VCaP (cell line): ENCODE data around the gene ZSWIM2.

ENCODE experiments used
- H3K27ac ChIP-seq: fragments of 450-650 bp; 2 replicates; pipeline ENCODE4 v1.5.1; 2017
- TF ChIP-seq, protein P1 (sequence below): fragments of 450-650 bp; conservative IDR thresholded peaks from 2 replicates; pipeline ENCODE4 v1.5.1; 2017; ENCODE audit warnings: mild to moderate bottlenecking, moderate library complexity

ZSWIM2 gene

DNA sequence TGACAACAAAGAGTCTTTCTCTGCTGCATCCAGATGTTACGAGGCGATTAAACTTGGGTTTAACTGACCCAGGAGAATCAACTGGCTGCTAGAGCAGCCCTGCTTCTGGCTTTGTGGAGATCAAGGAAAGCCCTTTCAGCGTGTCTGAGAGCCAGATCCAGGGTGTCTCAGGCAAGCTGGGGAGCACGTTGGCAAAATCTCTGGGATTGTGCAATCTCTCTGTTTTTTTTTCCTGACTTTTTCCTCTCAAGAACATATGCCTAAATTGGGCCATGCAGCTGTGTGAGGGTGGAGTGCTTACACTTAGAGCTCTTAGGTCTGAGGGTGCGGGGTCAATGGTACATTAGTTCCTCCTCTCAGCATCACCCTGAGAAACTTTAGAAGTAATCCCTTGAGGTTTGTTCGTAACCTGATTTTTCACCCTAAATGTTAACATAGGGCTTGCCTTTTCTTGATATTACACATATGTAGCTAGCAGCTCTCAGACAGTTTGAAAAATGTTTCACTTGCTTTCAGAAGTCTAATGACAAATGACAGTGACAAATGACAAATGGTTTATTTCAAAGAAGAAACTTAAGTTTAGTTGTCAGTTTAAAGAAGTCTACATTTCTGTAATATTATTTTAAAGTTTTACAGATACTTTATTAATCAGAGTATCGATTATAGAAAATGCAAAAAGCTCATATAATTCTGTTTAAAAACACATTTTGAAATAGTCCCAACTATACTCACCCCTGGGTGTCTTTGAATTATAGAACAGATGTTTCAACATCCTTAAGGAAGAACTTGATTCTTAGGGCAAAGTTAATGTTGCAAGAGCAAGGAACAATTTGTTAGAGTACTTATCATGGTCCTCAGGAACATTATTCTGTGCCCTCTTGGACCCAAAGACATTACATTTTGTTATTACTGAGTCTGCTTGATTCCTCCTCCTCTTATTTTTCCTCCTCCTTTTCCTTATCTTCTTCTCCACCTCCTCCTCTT, 38.4 kb upstream of the ZSWIM2 start:
- TF ChIP-seq, protein P1, sequence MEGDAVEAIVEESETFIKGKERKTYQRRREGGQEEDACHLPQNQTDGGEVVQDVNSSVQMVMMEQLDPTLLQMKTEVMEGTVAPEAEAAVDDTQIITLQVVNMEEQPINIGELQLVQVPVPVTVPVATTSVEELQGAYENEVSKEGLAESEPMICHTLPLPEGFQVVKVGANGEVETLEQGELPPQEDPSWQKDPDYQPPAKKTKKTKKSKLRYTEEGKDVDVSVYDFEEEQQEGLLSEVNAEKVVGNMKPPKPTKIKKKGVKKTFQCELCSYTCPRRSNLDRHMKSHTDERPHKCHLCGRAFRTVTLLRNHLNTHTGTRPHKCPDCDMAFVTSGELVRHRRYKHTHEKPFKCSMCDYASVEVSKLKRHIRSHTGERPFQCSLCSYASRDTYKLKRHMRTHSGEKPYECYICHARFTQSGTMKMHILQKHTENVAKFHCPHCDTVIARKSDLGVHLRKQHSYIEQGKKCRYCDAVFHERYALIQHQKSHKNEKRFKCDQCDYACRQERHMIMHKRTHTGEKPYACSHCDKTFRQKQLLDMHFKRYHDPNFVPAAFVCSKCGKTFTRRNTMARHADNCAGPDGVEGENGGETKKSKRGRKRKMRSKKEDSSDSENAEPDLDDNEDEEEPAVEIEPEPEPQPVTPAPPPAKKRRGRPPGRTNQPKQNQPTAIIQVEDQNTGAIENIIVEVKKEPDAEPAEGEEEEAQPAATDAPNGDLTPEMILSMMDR, result no peak

DNA sequence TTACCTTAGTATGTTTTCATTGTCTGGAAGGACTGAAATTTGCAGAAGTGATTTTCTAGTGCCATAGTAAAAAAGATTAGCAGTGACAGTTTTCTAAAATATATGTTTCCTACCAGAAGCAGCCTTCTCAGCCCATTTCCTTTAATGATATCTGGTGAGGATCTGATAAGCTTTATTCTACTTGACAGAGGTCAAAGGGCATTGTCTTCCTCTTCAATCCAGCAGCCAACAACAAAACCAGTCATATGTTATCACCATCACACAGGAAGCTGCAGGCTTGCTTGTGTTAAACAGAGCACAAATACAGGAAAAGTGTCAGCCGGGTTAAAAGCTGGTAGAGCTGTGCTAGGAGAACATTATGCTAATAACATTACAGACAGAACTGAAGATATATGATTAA, 35.6 kb upstream of the ZSWIM2 start:
- no peak overlapping the region for H3K27ac ChIP-seq
- TF ChIP-seq, protein P1, result no peak

More for the DNA sequence above, 38.4 kb upstream of the ZSWIM2 start:
- H3K27ac ChIP-seq, result no peak overlapping the region

DNA sequence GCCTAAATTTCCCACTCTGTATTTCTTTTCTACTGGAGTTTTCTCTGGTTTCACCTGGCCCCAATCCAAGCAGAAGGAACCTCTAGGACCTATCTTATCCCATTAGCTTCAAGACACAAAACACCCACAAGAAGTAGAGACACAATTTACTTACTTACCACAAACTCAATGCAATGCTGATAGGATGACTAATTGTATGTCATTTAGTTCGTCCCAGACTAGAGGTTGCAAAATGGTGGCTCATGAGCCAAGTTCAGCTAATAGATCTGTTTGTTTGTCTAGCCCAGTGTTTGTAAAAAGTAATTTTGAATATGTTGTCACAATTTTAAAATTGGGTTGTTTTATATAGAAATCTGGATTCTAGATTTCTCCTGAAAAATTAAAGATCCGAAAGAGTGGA, 34.7 kb upstream of the ZSWIM2 start:
- H3K27ac ChIP-seq, result no peak overlapping the region
- TF ChIP-seq, protein P1, result no peak

DNA sequence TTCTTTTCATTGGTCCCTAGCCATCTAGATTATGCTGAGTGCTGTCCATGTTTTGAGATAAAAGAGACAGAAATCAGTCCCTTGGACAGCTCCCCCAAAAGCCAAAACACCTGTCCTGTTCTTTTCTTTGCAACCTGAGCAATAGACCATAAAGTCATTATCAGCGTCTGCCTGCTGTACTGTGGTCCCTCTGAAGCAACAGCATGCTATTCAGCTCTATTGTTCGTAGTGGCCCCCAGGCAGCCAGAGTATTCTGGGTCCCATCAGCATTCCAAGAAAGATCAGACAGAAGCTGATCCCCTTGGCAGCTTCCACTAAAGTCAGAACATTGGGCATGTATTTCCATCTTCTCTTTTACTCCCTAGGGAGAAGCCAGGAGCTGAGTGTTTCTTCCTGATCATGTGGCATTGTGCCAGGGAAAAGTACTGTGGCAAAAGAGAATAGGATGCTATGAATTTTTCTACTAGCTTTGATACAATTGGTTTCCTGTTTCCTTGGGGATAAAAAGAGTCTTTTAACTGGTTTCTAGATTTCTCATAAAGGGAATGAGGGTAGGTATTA, 33.6 kb upstream of the ZSWIM2 start:
- no peak overlapping the region for H3K27ac ChIP-seq
- TF ChIP-seq, protein P1, result no peak

DNA sequence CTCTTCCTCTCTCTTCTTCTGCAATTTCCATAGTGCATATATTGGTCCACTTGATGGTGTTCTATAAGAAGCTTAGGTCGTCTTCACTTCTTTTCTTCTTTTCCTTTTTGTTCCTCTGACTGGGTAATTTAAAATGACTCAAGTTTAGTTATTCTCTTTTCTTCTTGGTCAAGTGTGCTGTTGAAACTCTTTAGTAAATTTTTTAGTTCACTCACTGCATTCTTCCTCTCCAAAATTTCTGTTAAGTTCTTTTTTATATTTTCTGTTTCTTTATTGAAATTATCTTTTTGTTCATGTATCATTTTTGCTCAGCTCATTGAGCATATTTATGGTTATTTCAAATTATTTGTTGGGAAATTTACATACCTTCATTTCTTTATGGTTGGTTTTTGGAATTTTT, 32.7 kb upstream of the ZSWIM2 start:
- no peak overlapping the region for H3K27ac ChIP-seq
- TF ChIP-seq, protein P1, result no peak

DNA sequence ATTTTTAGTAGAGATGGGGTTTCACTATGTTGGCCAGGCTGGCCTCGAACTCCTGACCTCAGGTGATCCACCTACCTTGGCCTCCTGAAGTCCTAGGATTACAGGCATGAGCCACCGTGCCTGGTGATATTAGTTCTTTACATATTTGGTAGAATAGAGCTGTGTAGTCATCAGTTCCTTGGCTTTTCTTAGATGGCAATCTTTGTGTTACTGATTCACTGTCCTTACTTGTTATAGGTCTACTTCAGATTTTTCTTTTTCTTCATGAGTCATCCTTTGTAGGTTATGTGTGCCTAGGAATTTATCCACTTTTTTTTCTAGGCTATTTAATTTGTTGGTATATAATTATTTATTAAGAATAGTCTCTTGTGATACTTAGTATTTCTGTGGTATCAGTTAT, 30.3 kb upstream of the ZSWIM2 start:
- H3K27ac ChIP-seq, result no peak overlapping the region
- TF ChIP-seq, protein P1, result no peak

DNA sequence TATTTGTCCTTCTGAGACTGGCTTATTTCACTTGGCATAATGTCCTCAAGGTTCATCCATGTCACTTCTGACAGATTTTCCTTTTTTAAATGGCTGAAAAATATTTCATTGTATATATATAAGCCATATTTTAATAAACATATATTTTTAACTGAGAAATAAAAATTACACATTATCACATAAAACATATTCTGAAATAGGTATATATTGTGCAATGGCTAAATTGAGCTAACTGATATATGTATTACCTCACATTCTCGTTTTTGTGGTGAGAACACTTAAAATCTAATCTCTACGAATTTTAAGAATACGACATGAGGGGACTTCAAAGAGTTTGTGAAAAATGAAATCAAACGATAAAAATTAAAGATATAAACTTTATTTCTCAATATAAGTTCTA, 25.7 kb upstream of the ZSWIM2 start:
- no peak overlapping the region for H3K27ac ChIP-seq
- TF ChIP-seq, protein P1, result no peak
